Activated CD8-positive, alpha-beta memory T cell treated with anti-CD3 and anti-CD28 coated beads for 4 hours (primary cell): ENCODE measurements around the gene DNMT1.
"Not testable (repeated sequence)": the region's sequence is repeated elsewhere in the genome, so short reads cannot be mapped to it uniquely, and the experiment has no call there.

Source experiments
- DNase-seq, 2 donors: peaks; one replicate each; pipeline ENCODE4 v3.0.0-alpha.2; 2020; ENCODE audit warnings: low read depth in 2 of 2

DNMT1 gene

DNA sequence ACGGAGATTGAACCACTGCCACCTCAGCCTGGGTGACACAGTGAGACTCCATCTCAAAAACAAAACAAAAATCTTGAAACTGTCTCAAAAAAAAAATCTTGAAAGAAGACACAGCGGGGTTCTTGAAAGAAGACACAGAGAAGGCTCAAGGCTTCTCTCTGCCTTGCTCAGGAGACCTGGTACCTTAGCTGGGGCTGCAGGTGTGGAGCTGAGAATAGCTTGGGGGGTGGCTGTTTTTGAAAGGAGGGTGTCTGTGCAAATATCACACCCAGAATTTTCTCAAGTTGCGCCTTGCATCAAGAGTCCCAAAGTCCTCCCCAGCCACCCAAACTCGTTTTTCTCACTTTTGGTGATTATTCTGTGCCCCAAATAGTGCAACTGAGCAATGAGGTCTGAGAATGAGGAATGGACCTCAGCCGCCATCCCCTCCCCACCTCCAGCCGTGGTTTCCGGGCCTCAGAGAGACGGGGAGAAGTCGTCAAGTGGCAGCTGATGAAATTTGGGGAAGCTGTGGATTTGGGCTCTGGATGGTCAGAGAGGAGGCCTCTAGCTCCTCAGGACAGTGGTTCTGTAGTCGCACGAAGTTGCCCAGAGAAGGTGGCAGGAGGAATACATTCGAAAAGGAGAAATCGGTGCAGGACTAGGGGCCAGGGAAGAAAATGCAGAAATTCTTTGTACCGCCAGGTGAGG lies 27.6 kb upstream of the DNMT1 start:
- DNase-seq: no peak

GRCh38 chr19:10220695-10221094 lies 25.9 kb upstream of the DNMT1 start:
- DNase-seq: no peak

GRCh38 chr19:10219678-10220077 lies 24.9 kb upstream of the DNMT1 start:
- DNase-seq: no peak

- DNase-seq: no peak
These were observed 22.3 kb upstream of the DNMT1 start for GRCh38 chr19:10217085-10217484.

- DNase-seq: no peak
These were observed 20.0 kb upstream of the DNMT1 start for GRCh38 chr19:10214784-10215183.

- DNase-seq: no peak
These were observed 16.9 kb upstream of the DNMT1 start for GRCh38 chr19:10211691-10212090.

DNA sequence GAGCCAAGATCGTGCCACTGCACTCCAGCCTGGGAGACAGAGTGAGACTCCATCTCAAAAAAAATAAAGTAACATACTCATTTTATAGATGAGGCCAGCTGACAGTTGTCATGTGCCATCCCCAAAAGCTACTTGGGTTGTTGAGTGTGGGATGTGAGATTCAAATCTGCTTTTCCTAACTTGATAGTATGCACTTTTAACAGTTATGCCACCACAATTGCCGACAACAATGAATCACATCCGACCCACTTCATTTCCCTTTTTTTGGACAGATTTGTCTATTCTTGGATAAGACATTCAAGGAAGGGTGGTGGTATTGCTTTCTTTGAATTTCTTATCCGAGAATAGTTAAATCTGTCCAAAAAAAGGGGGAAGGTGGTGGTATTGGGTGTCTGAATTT lies 16.3 kb upstream of the DNMT1 start:
- no peak for DNase-seq

- no peak for DNase-seq
These were observed 14.6 kb upstream of the DNMT1 start for GRCh38 chr19:10209315-10209714.

DNA sequence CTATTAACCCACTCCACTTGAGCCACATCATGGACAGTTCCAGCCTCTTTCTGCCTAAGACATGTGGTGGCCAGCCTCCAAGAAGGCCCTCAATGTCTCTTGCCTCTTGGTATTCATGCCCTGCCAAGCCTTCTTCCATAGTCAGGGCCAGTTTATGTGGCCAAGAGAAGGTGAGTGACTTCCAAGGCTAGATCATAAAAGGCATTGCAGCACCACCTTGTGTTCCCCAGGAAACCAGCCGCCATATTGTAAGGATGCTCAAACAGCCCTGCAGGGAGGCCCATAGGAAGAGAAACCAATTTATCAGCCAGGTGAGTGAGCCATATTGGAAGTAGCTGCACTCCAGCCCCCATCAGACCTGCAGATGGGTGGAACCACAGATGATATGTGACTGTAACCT lies 12.3 kb upstream of the DNMT1 start:
- no peak for DNase-seq

GRCh38 chr19:10206226-10206885 lies 11.6 kb upstream of the DNMT1 start:
- DNase-seq: no peak

DNA sequence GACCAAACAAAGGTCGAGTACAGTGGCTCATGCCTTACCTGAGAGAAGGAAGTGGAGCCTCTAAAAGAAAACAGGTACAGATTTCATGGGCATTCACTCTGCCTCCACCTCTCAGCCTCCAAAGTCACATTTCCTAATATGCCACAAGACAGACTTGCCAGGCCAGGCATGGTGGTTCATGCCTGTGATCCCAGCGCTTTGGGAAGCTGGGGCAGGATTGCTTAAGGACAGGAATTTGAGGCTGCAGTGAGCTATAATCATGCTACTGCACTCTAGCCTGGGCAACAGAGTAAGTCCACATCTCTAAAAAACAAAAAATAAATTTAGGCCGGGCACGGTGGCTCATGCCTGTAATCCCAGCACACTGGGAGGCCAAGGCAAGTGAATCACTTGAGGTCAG lies 10.9 kb upstream of the DNMT1 start:
- no peak for DNase-seq

GRCh38 chr19:10203686-10204085 lies 8.9 kb upstream of the DNMT1 start:
- no peak for DNase-seq

DNA sequence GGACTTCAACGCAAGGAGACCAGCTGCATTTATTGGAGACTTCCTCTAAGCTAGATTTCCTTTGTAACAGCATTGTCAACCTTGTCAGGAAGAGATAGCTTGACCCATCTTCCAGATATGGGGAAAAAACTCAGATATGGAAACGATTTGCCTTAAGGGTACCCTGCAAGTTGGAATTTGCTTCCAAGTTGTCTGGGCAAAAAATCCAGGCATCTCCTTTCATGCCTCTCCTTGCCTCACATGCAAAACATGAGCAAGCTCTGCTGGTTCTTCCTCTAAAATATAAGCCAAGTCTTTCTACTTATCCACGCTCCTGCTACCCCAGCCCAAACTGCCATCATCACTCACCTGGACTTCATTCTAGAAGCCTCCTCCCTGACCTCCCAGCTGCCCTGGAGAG lies 6.4 kb upstream of the DNMT1 start:
- no peak for DNase-seq

DNA sequence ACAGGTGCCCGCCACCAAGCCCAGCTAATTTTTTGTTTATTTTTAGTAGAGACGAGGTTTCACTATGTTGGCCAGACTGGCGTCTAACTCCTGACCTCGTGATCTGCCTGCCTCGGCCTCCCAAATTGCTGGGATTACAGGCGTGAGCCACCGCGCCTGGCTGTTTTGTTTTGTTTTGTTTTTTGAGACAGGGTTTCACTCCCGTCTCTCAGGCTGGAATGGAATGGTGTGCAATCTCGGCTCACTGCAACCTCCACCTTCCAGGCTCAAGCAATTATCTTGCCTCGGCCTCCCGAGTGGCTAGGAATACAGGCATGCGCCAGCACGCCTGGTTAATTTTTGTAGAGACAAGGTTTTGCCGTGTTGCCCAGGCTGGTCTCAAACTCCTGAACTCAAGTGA lies 5.3 kb upstream of the DNMT1 start:
- DNase-seq: not testable (repeated sequence)

DNA sequence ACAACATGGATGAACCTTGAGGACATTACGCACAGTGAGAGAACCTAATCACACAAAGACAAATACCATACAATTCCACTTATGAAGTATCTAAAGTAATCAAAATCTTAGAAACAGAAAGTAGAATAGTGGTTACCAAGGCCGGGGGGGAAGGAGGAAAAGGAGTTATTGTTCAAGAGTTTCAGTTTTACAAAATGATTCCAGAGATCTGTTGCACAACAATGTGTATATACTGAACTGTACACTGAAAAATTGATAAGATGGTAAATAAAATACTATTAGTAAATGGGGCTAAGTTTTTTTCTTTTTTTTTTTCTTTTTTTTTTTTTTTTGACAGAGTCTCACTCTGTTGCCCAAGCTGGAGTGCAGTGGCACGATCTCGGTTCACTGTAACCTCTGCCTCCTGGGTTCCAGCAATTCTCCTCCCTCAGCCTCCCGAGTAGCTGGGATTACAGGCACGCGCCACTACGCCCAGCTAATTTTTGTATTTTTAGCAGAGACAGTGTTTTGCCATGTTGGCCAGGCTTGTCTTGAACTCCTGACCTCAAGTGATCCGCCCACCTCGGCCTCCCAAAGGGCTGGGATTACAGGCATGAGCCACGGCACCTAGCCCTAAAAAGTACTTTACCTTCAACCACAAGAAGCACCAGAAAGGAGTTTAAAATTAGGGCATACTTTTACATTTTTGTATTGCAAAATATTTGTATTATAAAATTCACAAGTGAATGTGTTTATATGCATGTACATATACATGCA lies 4.3 kb upstream of the DNMT1 start:
- not testable (repeated sequence) for DNase-seq

DNA sequence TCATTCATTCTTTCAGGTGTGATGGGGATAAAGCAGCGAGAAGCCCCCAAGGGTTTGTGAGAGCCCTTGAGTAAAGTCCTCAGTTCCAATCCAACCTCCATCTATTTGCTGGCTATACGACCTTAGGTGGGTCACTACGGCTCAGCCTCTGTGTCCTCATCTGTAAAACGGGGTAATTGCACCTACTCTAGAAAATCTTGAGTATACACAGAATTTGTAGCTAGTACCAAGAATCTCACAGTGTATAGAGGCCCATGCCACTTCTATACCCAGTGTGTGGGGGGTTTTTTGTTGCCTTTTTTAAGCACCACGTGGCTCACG lies 406 bp upstream of the DNMT1 start:
- no peak for DNase-seq

DNA sequence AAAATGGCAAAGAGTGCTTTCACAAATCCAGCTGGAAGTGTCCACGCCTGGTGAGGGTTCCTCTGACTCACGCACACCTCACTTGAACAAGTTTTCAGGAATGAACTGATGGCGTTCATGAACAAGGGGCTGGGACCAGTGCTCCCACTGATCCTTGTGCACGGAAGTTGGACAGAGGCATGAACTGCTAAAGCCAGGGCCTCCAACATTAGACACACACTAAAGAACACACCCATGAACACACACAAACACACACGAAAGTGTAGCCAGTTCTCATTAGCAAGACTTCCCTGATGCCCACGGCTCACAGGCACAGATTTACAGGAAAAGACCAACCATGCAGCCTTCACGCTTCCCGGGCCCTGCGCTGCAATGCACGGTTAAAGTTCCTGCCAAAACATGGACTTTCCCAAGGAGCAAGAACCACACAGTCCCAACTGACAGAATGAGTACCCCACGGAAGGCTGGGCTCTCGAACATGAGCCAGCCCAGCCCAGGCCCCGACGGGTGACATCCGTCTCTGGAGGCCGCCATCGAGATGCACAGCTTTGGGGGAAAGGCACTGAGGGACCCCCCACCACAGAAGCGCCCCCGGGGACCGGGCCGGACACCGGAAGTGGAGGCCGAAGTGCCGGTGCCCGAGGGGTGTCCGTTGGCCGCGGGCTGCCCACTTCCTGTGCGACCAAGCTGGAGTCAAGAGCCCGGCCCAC lies 808 bp downstream of the DNMT1 start:
- peak in 1 of 2 donors; percentile 1 for DNase-seq

GRCh38 chr19:10192922-10193321 lies 1.8 kb downstream of the DNMT1 start:
- no peak for DNase-seq

DNA sequence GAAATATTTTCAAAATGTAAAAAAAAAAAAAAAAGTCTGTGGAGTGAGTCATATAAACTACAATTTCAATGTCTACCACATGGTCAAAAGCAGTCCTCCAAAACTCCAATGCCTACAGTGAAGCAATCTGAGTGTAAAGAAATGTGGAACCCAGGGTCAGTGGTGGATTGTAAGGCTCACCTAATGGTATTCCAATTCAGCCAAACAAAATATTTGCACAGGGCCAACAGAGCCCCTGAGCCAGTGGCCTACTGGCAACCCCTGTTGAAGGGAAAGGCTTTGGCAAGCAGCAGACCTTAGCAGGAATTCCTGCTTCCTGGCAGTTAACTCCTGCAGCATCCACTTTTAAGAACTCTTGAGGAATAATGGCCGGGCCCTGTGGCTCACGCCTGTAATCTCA lies 3.4 kb downstream of the DNMT1 start:
- no peak for DNase-seq

DNA sequence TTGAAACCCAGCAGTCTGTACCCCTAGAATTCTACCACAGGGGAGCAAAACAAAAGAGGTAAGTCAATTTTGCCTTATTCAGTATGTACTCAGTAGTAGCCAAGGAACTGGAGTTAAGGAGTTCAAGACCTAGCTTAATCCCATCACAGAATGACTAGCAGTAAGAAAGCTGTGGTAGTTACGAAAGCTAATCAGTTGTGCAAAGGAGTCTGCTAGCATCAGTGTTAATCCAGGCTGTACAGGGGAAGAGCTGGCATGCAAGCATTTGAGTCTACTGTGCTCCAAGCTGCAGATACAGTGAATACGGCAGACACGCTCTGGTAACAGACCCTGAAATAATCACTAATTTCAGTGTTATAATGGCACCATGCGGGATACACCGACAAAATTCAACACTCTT lies 4.7 kb downstream of the DNMT1 start:
- DNase-seq: no peak

DNA sequence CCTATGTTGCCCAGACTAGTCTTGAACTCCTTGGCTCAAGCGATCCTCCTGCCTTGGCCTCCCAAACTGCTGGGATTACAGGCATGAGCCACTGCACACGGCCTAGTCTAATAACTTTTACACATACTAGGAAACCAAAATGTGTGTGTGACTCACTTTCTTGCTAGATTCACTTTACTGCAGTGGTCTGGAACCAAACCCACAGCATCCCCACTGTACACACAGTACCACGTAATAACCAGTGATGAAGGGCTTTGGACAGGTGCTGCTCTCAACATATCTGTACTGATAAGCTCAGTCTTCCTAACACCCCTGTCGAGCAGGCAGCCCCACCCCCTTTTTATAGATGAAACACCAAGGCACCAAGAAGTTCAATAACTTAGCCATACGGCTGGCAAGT lies 5.1 kb downstream of the DNMT1 start:
- DNase-seq: no peak

DNA sequence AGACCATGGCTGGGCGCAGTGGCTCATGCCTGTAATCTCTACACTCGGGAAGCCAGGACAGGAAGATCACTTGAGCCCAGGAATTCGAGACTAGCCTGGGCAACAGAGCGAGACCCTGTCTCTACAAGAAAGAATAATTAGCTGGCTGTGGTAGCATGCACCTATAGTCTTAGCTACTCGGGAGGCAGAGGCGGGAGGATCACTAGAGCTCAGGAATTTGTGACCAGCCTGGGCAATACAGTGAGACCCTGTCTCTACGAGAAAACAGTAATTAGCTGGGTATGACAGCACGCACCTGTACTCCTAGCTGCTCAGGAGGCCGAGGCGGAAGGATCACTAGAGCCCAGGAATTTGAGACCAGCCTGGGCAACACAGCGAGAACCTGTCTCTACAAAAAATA lies 7.4 kb downstream of the DNMT1 start:
- DNase-seq: no peak

DNA sequence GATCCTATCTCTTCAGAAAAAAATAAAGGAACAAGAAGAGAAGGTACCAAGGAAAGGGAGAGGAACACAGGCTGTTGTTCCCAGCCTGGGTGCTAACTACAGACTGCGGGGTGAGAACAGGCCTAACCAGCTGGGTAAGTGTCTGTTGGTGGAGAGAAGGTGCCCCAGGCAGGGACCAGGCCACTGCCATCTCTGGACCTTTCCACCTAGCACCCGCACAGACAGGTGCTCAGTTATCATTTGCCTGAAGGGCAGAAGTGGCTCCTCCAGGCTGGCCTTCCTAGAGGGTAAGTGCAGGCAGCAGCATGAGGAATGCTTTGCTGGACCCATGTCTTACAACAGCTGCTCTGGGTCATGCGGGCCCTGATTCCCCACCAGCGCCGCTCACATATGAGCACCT lies 10.1 kb downstream of the DNMT1 start:
- no peak for DNase-seq
